GM10847 (cell line): ENCODE results near the gene CCDC138.

Experiments used
- POLR2A ChIP-seq: IDR thresholded peaks from 2 replicates; pipeline ENCODE4 v1.6.1; 2011; ENCODE audit not compliant: insufficient read length; ENCODE audit errors: extremely low read depth

The CCDC138 gene, protein sequence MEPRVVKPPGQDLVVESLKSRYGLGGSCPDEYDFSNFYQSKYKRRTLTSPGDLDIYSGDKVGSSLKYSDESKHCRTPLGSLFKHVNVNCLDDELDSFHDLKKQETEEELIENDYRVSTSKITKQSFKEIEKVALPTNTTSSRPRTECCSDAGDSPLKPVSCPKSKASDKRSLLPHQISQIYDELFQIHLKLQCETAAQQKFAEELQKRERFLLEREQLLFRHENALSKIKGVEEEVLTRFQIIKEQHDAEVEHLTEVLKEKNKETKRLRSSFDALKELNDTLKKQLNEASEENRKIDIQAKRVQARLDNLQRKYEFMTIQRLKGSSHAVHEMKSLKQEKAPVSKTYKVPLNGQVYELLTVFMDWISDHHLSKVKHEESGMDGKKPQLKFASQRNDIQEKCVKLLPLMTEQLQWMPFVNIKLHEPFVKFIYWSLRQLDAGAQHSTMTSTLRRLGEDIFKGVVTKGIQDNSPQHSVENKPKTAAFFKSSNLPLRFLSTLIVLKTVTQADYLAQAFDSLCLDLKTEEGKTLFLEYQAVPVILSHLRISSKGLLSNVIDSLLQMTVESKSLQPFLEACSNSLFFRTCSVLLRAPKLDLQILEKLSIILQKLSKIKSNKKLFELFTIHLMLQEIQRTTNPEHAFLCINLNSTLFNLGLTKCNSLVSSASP

DNA sequence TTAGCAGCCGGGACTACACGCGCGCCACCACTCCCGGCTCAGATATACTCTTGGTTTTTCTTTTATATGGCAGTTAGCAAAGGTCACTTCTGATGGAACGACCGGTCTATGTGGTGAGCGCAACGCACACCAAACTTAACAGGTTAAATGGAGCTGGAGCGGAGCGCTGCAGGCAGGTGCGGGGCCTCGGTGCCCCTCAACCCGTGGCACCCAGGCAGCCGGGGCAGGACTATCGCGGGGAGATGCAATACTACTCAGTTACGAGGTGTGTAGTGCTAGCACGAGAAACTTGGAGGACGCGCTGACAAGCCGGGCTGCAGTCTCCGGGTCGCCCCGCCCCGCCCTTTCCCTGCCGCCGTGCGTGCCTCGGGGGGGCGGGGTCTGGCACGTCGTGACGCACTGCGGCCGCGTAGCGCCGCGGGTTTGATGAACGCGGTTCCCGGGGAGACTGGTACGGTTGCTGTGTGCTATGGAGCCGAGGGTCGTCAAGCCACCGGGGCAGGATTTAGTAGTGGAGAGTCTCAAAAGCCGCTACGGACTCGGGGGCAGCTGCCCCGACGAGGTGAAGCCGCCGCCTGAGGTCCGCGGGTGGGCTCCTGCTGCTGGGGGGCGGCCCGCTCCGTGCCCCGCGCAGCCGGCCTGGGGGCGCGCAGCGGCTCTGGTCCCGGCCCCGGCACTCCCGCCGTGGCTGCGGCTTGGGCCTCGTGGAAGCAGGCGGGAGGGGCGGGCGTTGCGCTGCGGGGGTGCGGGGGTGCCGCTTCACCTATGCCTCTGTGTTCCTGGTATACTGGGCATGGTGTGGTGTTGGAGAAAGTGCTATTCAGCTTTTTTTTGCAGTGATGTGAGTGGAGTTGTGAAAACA is at the start of gene CCDC138:
Gene CCDC138, plus strand, starts transcription at position 418 of the 862 bp plus-strand sequence. Its CDS starts 52 bp downstream, at position 470.
- TF ChIP-seq POLR2A = peak; percentile 62

DNA sequence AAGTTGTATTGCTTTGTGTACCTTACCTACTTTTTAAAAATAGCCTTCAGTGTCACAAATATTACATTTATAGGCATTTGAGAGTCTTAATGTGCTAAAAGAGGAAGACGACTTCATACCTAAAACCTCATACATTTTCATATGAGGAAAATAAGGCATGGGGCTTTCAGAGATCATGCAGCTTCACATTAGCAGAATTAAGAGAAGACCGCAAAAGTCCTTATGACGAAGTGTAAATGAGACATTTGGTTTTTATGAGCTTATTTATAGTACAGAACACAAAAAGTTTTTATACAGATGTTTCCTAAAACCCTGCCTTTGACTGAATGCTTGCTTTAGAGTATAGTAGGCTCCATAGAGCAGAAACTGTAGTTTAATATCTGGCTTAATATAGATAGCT is 10.1 kb upstream of the CCDC138 start:
- no peak for TF ChIP-seq POLR2A

DNA sequence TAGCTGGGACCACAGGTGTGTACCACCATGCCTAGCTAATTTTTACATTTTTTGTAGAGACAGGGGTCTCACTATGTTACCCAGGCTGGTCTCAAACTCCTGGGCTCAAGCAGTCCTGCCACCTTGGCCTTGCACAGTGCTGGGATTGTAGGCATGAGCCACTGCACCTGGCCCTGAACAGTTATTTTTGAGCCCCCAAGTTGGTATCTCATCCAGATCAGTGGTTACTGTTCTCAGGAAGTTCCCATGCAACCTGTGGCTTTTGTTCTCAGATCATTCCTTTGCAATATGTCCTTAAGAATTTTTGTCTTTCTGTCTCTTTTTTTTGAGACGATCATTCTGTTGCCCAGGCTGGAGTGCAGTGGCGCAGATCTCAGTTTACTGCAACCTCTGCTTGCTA is 7.7 kb upstream of the CCDC138 start:
- no peak for TF ChIP-seq POLR2A

DNA sequence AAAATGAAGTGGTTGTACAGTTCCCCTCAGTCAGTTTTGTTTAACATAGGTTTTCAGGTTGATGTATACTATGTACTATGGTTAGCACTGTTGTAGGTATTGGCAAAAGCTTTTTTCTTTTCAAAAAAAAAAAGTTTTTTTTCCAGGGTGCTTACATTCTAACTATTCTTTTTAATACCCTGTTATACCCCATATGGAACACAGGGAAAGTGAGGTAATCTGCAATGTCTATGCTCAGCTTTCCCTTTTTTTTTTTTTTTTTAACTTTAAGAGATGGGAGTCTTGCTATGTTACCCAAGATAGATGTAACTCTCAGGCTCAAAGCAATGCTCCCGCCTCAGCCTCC is 590 bp upstream of the CCDC138 start:
- no peak for TF ChIP-seq POLR2A

DNA sequence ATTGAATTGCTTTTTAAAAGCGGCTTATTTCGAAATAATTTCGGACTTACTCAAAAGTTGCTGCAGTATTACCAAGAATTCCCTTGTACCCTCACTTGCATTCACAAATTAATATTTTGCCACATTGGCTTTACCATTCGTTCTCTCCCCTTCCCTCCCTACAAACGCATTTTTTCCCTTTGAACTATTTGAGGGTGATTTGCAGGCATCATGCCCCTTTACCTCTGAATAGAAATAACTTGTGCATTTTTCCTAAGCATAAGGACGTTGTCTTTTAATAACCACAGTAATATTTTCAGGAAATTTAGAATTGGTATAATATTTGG is 608 bp downstream of the CCDC138 start:
- TF ChIP-seq POLR2A = no peak

DNA sequence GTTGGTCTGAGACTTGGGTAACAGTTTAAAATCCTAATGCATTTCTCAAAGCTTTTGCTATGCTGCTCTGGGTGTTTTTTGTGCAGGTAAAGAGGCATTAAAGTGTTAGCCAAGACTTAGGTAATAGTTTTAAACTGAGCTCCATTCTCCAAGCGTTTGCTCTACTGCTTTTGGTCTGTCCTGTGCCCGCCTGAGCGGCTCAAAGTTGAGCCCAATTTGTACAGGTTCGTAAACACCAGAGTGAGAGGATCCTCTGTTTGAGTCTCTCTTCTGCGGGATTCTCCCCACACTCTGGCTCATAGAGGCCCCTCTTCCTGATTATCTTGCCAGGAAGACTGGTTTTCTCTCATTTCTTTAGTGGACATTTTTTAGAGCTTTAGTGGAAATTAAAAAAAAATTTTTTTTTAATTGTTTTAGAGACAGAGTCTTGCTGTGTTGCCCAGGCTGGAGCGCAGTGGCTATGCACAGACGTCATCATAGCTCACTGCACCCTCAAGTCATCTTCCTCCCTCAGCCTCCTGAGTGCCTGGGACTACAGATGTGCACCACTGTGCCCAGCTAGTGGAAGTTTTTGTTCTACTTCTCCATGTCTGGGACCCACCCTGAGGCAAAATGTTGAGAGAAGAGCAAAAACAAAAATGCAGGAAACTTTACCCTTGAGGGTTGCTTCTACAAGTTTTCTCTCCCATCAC is 16.6 kb downstream of the CCDC138 start:
- no peak for TF ChIP-seq POLR2A

DNA sequence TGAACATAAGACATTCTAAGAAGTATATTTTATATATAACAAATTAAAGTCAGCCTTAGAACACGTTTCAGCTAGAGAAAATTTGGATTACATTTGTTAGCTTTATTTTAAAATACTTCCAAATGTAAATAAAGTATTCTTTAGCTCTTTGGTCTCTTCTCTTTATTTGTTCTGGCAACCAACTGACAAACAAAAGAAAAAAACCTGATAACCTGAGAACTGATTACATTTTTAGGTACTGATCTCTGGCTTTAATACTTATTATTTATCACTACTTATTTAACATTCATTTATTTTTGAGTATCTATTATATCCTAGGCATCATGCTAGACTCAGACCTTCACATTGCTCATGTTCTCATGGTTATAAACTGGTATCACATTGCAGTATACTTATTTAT is 18.5 kb downstream of the CCDC138 start:
- TF ChIP-seq POLR2A = no peak

DNA sequence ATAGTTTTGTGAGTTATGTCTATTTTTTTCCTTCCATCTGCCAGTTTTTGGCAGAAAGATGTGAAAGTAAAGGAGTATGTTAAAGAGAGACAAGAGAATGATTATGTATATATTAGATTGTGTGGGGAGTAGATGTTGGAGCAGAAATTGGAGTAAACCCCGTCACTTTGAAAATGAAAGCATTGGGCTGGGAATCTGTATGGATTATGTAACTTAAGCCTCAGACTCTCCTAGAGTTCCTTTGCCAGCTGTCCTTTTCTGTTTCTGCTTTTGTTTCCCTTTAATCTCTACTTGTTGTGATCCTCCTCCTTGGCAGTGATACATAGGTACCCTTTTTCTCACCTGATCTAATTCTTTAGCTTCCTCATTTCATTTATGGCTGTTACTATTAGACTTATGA is 19.2 kb downstream of the CCDC138 start:
- no peak for TF ChIP-seq POLR2A

DNA sequence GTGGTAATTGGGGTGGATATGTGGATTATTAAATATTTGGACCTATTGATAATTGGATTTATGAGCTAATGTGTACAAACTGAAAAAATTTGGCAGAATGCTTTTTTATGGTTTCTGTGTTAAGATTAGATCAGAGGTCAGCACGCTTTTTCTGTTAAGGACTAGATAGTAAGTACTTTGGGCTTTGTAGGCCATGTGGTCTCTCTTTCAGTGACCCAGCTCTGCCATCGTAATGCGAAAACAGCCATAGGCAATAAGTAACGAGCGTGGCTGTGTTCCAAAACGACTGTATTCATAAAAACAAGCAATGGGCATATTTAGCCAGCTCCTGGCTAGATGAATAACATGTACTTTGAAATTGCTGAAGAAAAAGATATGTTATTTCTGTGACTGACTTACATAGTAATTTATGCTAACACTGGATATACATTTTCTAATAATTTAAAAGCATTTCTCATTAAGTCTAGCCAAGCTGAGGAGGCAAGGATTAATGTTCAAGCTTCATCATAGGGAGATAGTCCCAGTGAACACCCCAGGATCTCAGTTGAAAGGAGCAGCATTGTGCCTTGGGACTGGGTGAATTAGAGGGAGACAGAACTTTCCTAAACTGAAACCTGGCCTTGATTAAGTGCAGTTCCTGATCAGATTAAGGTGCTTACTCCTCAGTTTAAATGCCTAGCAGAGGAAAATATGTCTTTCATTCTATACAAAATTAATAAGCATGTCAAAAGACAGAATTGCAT is 20.0 kb downstream of the CCDC138 start:
- no peak for TF ChIP-seq POLR2A

DNA sequence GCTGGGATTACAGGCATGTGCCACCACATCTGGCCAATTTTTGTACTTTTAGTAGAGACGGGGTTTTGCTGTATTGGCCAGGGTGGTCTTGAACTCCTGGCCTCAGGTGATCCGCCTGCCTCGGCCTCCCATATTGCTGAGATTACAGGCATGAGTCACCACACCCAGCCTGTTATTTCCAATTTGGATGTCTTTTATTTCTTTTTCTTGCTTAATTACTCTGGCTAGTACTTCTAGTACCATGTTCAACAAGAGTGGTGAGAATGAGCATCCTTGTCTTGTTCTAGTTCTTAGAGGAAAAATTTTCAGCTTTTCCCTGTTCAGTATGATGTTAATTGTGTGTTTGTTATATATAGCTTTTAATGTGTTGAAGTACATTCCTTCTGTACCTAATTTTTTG is 23.4 kb downstream of the CCDC138 start:
- no peak for TF ChIP-seq POLR2A

DNA sequence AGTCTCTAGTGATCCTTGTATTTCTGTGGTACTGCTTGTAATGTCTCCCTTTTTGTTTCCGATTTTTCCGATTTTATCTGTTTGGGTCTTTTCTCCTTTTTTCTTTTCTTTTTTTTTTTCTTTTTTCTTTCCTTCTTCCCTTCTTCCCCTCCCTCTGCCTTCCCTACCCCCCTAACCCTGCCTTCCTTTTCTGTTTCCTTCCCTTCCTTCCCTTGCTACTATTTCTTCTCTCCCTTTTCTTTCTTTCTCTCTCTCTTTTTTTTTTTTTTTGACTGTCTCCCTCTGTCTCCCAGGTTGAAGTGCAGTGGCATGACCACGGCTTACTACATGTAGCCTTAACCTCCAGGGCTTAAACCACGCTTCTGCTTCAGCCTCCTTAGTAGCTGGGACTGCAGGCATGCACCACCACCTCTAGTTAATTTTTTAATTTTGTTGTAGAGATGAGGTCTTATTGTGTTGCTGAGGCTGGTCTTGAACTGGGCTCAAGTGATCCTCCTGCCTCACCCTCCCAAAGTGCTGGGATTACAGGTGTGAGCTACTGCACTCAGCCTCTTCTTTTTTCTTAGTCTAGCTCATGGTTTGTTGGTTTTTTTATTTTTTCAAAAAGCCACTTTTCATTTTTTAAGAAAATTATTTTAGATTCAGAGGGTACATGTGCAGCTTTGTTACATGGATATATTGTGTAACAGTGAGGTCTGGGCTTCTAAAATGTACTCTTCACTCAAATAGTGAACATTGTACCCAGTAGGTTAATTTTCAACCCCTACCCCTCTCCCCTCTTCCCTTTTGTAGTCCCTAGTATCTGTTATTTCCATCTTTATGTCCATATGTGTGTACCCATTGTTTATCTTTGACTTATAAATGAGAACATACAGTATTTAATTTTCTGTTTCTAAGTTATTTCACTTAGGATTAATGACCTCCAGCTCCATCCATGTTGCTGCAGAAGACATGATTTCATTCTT is 24.7 kb downstream of the CCDC138 start:
- no peak for TF ChIP-seq POLR2A

DNA sequence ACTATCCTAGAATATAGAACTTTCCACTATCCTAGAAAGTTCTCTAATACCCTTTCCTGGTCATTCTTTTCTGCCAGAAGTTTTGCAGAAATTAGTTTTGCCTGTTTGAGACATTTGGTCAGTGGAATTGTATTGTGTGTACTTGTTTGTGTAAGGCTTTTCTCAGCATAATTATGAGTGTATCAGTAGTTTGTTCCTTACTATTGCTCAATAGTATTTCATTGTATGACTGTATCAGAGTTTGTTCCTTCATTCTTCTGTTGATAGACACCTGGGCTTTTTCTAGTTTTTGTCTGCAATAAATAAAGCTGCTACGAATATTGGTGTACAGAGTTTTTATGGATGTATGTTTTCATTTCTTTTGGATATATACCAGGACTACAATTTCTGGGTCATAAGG is 27.2 kb downstream of the CCDC138 start:
- TF ChIP-seq POLR2A = no peak

DNA sequence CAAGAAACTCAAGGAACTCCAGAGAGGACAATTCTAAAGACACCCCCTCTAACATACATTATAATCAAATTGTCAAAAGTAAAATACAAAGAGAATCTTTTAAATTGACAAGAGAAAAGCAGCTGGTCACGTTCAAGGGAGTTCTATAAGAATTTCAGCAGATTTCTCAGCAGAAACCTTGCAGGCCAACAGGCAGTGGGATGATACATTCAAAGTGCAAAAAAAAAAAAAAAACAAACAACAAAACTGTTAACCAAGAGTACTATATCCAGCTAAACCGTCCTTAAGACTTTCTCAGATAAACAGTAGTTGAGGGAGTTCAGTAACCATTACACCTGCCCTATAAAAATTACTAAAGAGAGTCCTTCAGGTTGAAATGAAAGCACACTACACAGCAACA is 33.9 kb downstream of the CCDC138 start:
- no peak for TF ChIP-seq POLR2A

DNA sequence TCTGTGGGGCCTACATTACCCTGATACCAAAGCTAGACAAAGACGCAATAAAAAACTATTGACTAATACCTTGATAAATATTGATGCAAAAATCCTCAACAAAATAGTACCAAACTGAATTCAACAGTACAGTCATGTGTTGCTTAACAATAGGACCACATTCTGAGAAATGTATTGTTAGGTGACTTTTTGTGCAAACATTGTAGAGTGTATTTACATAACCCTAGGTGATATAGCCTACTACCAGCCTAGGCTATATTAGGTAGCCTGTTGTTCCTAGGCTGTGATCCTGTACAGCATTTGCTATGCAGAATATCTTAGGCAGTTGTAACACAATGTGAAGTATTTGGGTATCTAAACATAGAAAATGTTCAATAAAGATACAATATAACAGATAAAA is 36.7 kb downstream of the CCDC138 start:
- TF ChIP-seq POLR2A = no peak
